Lung (tissue), 12 donors: ENCODE results near the gene CLCN4. TPM values are rescaled to one million over a fixed set of nuclear protein-coding genes. Genes with fewer than 3 reads are reported as not detected.
A peak's percentile ranks its signal among the peaks of the same experiment; 100 is the strongest.

ENCODE experiments used
- ATAC-seq: fragments of 200-7000 bp; cut with Tn5 transposase; one replicate; pipeline ENCODE4 v1.9.1; 2020; ENCODE audit warnings: moderate number of reproducible peaks; ENCODE audit not compliant: insufficient read depth, low FRiP score
- DNase-seq, 3 donors: peaks; one replicate each; pipeline ENCODE4 v3.0.0-alpha.2; 2013 to 2017
- H3K27ac ChIP-seq, 2 donors: one replicate each; pipeline ENCODE4 v1.5.1; 2013; ENCODE audit warnings: mild to moderate bottlenecking in 2 of 2, moderate library complexity in 2 of 2, control low read depth in 1 of 2, inconsistent platforms in 1 of 2, low read depth in 1 of 2, low read length in 1 of 2
- H3K27me3 ChIP-seq, 3 donors: one replicate each; pipeline ENCODE4 v1.5.1; 2013; ENCODE audit warnings: low read length in 2 of 3; ENCODE audit not compliant: control insufficient read depth in 3 of 3, insufficient read depth in 3 of 3
- H3K36me3 ChIP-seq, 4 donors: one replicate each; pipeline ENCODE4 v1.5.1; 2013; ENCODE audit warnings: low read length in 4 of 4, mild to moderate bottlenecking in 1 of 4, moderate library complexity in 1 of 4; ENCODE audit not compliant: control insufficient read depth in 4 of 4, insufficient read depth in 4 of 4
- H3K4me1 ChIP-seq, 5 donors: one replicate each; pipeline ENCODE4 v1.5.1; 2013; ENCODE audit warnings: low read length in 5 of 5, mild to moderate bottlenecking in 2 of 5, moderate library complexity in 1 of 5; ENCODE audit not compliant: control insufficient read depth in 5 of 5, insufficient read depth in 5 of 5
- H3K4me3 ChIP-seq: one replicate; pipeline ENCODE4 v1.5.1; 2013; ENCODE audit warnings: mild to moderate bottlenecking, control low read depth, moderate library complexity
- H3K9ac ChIP-seq, 2 donors: one replicate each; pipeline ENCODE4 v1.5.1; 2013; ENCODE audit warnings: low read length in 2 of 2, control low read depth in 1 of 2; ENCODE audit not compliant: insufficient read depth in 1 of 2
- H3K9me3 ChIP-seq, 4 donors: one replicate each; pipeline ENCODE4 v1.5.1; 2013; ENCODE audit warnings: low read length in 3 of 4, mild to moderate bottlenecking in 1 of 4, moderate library complexity in 1 of 4; ENCODE audit not compliant: control insufficient read depth in 4 of 4, insufficient read depth in 3 of 4
- CTCF ChIP-seq: IDR thresholded peaks from 2 replicates; pipeline ENCODE4 v1.5.1; 2012; ENCODE audit warnings: mild to moderate bottlenecking; ENCODE audit errors: control extremely low read depth, extremely low read depth
- WGBS, 2 donors: extraction: QIAGEN DNeasy Blood & Tissue Kit; methylation state at CpG; one replicate each; pipeline ENCODE4 v1.1.7; 2013; 5-methylcytosine and 5-hydroxymethylcytosine counted together
- polyA plus RNA-seq, 2 donors: library from polyadenylated mRNA; stranded (reverse); fragments of 200-250 nt; gene quantifications; one replicate each; pipeline ENCODE4 v1.2.1, GENCODE V29; 2013
- total RNA-seq, 2 donors: library from RNA; depleted of rRNA in 1 of 2; stranded (reverse); fragments of >200 nt in 1 of 2; gene quantifications; one replicate each; pipeline ENCODE4 v1.2.1, GENCODE V29; 2014 to 2021
- donor health status: control.
- donor health status: control.
- donor health status: Bipolar disorder and iron deficiency.
- donor health status: healthy.
- donor health status: DM: yes; HTN: yes; CAD: no.

The CLCN4 gene
- total and polyA plus RNA-seq, 4 donors, result 2.1 to 11.3 (median 5.8) TPM

GRCh38 chrX:10246846-10247245 is 90.1 kb downstream of the CLCN4 start:
- H3K27me3 ChIP-seq, result peaks cover 0 to 11% (median 9%) of the 10 kb centered on the region in 3 donors
- ATAC-seq, result no peak
- no peak for TF ChIP-seq CTCF
- no peak overlapping the region for H3K4me3 ChIP-seq
- WGBS, 2 donors, result 80 to 92% methylated on average over 2 of the region's 2 CpGs
- no peaks in the 10 kb centered on the region for H3K36me3 ChIP-seq
- peaks cover 0 to 2% (median 0%) of the 10 kb centered on the region in 4 donors for H3K9me3 ChIP-seq
- H3K9ac ChIP-seq, result no peak overlapping the region
- H3K4me1 ChIP-seq, result no peaks in the 10 kb centered on the region
- no peak overlapping the region for H3K27ac ChIP-seq
- DNase-seq, result no peak

- Histone ChIP-seq H3K27ac (no peak overlapping the region), H3K9ac (no peak overlapping the region), H3K4me3 (no peak overlapping the region), H3K4me1 (no peaks in the 10 kb centered on the region), H3K27me3 (peaks cover 0 to 4% (median 4%) of the 10 kb centered on the region in 3 donors), H3K36me3 (no peaks in the 10 kb centered on the region), H3K9me3 (no peaks in the 10 kb centered on the region)
- no peak for ATAC-seq
- peak in 2 of 3 donors; percentile 8 to 16 for DNase-seq
- 69 to 81% methylated on average over 3 of the region's 3 CpGs for WGBS, 2 donors
- no peak for TF ChIP-seq CTCF
Measured at GRCh38 chrX:10254739-10255138, 98.0 kb downstream of the CLCN4 start.

- no peak for ATAC-seq
- H3K4me3 ChIP-seq, result no peak overlapping the region
- H3K27me3 ChIP-seq, result peaks cover 0 to 11% (median 6%) of the 10 kb centered on the region in 3 donors
- no peaks in the 10 kb centered on the region for H3K4me1 ChIP-seq
- no peak overlapping the region for H3K9ac ChIP-seq
- no peaks in the 10 kb centered on the region for H3K36me3 ChIP-seq
- no peaks in the 10 kb centered on the region for H3K9me3 ChIP-seq
- no peak for TF ChIP-seq CTCF
- no peak for DNase-seq
- no peak overlapping the region for H3K27ac ChIP-seq
- 37 to 79% methylated on average over 1 of the region's 1 CpG for WGBS, 2 donors
Measured at GRCh38 chrX:10259716-10260115, 102.9 kb downstream of the CLCN4 start.

- no peaks in the 10 kb centered on the region for H3K36me3 ChIP-seq
- no peak overlapping the region for H3K27ac ChIP-seq
- no peak for DNase-seq
- peaks cover 0 to 10% (median 9%) of the 10 kb centered on the region in 3 donors for H3K27me3 ChIP-seq
- no peak for TF ChIP-seq CTCF
- no peak overlapping the region for H3K4me3 ChIP-seq
- no peak overlapping the region for H3K9ac ChIP-seq
- H3K9me3 ChIP-seq, result peaks cover 0 to 1% (median 0%) of the 10 kb centered on the region in 4 donors
- ATAC-seq, result no peak
- 81 to 92% methylated on average over 2 of the region's 2 CpGs for WGBS, 2 donors
- no peaks in the 10 kb centered on the region for H3K4me1 ChIP-seq
Measured at GRCh38 chrX:10265775-10266174, 109.0 kb downstream of the CLCN4 start.
